ENCODE data around the gene RPS25.

DNA sequence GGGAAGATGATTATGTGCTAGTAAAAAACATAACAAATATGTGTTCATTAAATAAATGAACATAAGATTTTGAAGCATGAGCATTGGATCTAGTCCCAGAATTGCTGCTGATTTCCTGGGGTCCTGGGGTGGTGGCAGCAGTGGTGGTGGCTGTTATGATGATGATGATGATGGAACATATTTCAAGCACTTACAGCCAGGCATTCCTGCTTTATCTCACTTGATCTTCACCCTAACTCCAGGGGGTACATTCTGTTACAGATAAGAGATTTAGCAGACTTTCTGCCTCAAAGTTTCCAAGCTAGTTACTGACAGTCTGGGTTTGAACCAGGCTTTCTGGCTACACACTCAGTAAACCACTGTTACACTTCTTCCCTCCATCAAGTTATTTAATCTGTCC lies 5.6 kb upstream of the RPS25 start:
- TF ChIP-seq EZH2phosphoT487 (IDR thresholded peaks at IDR 0.05; ENCODE audit: insufficient read depth, low read depth), result no peak
- no peak for TF ChIP-seq EZH2 (IDR thresholded peaks at IDR 0.05; ENCODE audit: insufficient read depth, poor library complexity, severe bottlenecking)

Data from GM23248 (cell line).